Trophoblast cell (in vitro differentiated cells and primary cell): ENCODE results near the gene GOLIM4.

Experiments
- DNase-seq, 2 donors: peaks; one replicate each; pipeline ENCODE4 v3.0.0-alpha.2; 2016
- H2AFZ ChIP-seq: 2 replicates; pipeline ENCODE4 v1.6.1; 2013; ENCODE audit warnings: low read length, moderate library complexity, mild to moderate bottlenecking; ENCODE audit not compliant: insufficient read depth, poor library complexity
- H2AK5ac ChIP-seq: 2 replicates; pipeline ENCODE4 v1.6.1; 2013; ENCODE audit warnings: mild to moderate bottlenecking, low read length
- H2BK120ac ChIP-seq: 2 replicates; pipeline ENCODE4 v1.6.1; 2013; ENCODE audit warnings: low read length, mild to moderate bottlenecking, moderate library complexity; ENCODE audit not compliant: insufficient read depth, poor library complexity
- H2BK12ac ChIP-seq: 2 replicates; pipeline ENCODE4 v1.6.1; 2013; ENCODE audit warnings: mild to moderate bottlenecking, low read length, moderate library complexity
- H2BK5ac ChIP-seq: 2 replicates; pipeline ENCODE4 v1.6.1; 2013; ENCODE audit warnings: low read length, low read depth, moderate library complexity, mild to moderate bottlenecking; ENCODE audit not compliant: poor library complexity
- H3K14ac ChIP-seq: 2 replicates; pipeline ENCODE4 v1.6.1; 2013; ENCODE audit warnings: mild to moderate bottlenecking, low read length
- H3K18ac ChIP-seq: 2 replicates; pipeline ENCODE4 v1.6.1; 2013; ENCODE audit warnings: mild to moderate bottlenecking, low read length
- H3K23ac ChIP-seq: 2 replicates; pipeline ENCODE4 v1.6.1; 2013; ENCODE audit warnings: low read length
- H3K27ac ChIP-seq: 2 replicates; pipeline ENCODE4 v1.5.1; 2013; ENCODE audit warnings: low read depth, mild to moderate bottlenecking, inconsistent platforms, low read length, moderate library complexity
- H3K27me3 ChIP-seq: 2 replicates; pipeline ENCODE4 v1.6.1; 2013; ENCODE audit warnings: inconsistent platforms, mild to moderate bottlenecking, low read length, moderate library complexity; ENCODE audit not compliant: insufficient read depth
- H3K36me3 ChIP-seq, 2 experiments: 1 replicate in 1 of 2; 2 replicates in 1 of 2; pipeline ENCODE4 v1.6.1; 2013; ENCODE audit warnings: low read length in 2 of 2, mild to moderate bottlenecking in 2 of 2, moderate library complexity in 1 of 2; ENCODE audit not compliant: insufficient read depth in 2 of 2, control insufficient read depth in 1 of 2
- H3K4ac ChIP-seq: 2 replicates; pipeline ENCODE4 v1.6.1; 2013; ENCODE audit warnings: low read depth, mild to moderate bottlenecking, low read length, moderate library complexity
- H3K4me1 ChIP-seq, 2 experiments: 1 replicate in 1 of 2; 2 replicates in 1 of 2; pipeline ENCODE4 v1.6.1; 2013; ENCODE audit warnings: low read length in 2 of 2, mild to moderate bottlenecking in 2 of 2, moderate library complexity in 1 of 2; ENCODE audit not compliant: insufficient read depth in 2 of 2, control insufficient read depth in 1 of 2
- H3K4me2 ChIP-seq: 2 replicates; pipeline ENCODE4 v1.6.1; 2013; ENCODE audit warnings: inconsistent platforms, mild to moderate bottlenecking, low read length, moderate library complexity
- H3K4me3 ChIP-seq: 2 replicates; pipeline ENCODE4 v1.5.1; 2013; ENCODE audit warnings: mild to moderate bottlenecking, low read depth, low read length, inconsistent platforms
- H3K79me1 ChIP-seq: one replicate; pipeline ENCODE4 v1.6.1; 2013; ENCODE audit warnings: low read length
- H3K79me2 ChIP-seq: 2 replicates; pipeline ENCODE4 v1.6.1; 2013; ENCODE audit warnings: low read length, mild to moderate bottlenecking; ENCODE audit not compliant: control insufficient read depth, insufficient read depth, poor library complexity
- H3K9ac ChIP-seq: 2 replicates; pipeline ENCODE4 v1.6.1; 2013; ENCODE audit warnings: mild to moderate bottlenecking, low read length
- H3K9me3 ChIP-seq: 2 replicates; pipeline ENCODE4 v1.6.1; 2013; ENCODE audit warnings: low read depth, mild to moderate bottlenecking, control low read depth, inconsistent platforms, low read length; ENCODE audit not compliant: insufficient read depth
- H4K12ac ChIP-seq: 2 replicates; pipeline ENCODE4 v1.6.1; 2013; ENCODE audit warnings: low read depth, mild to moderate bottlenecking, low read length, moderate library complexity
- H4K8ac ChIP-seq: 2 replicates; pipeline ENCODE4 v1.6.1; 2013; ENCODE audit warnings: low read depth, mild to moderate bottlenecking, low read length, moderate library complexity
- H4K91ac ChIP-seq: one replicate; pipeline ENCODE4 v1.6.1; 2013; ENCODE audit warnings: low read depth, mild to moderate bottlenecking, low read length, moderate library complexity
- WGBS: extraction: QIAGEN DNeasy Blood & Tissue Kit; methylation state at CpG from one replicate; pipeline ENCODE4 v1.1.7; 2013; ENCODE audit warnings: missing lambda C conversion rate; ENCODE audit not compliant: insufficient read length, insufficient coverage; ENCODE audit errors: extremely low coverage; 5-methylcytosine and 5-hydroxymethylcytosine counted together

The GOLIM4 gene

DNA sequence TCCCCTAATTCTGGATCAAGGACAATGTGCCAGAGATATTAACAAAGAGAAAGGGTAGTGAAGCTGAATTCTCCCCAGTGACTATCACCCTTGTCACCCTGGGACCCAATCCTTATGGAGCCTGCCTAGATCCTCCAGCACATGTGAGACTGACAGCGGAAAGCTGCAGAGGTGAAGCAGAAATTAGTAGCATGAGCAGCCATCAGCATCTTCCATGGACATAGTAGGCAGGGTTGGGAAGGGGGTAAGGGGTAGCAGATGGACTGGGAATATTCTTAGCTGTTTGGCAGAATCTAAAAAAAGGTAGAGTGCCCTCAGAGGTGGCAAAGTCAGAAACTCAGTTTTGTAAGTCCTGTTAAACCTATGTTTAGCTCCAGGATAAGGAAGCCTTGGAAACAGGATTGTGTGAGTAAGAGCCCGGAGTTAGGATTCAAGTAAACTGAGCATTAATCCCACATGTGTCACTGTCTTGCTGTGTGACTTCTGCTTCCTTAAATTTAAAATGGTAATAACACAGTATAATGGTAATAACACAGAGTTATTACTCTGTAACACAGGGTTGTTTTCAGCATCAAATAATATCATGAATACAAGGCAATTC lies 14.5 kb downstream of the GOLIM4 start:
- H2BK5ac ChIP-seq: no peak overlapping the region
- H3K4ac ChIP-seq: no peak overlapping the region
- no peaks in the 10 kb centered on the region for H3K9me3 ChIP-seq
- no peaks in the 10 kb centered on the region for H3K27me3 ChIP-seq
- H2BK120ac ChIP-seq: no peak overlapping the region
- H3K4me2 ChIP-seq: no peak overlapping the region
- H2AFZ ChIP-seq: no peak overlapping the region
- DNase-seq: no peak
- no peaks in the 10 kb centered on the region for H3K79me2 ChIP-seq
- peaks cover 4% of the 10 kb centered on the region for H3K79me1 ChIP-seq
- no peak overlapping the region for H3K18ac ChIP-seq
- no peak overlapping the region for H4K8ac ChIP-seq
- no peak overlapping the region for H2AK5ac ChIP-seq
- peaks cover 6 to 17% of the 10 kb centered on the region in 2 experiments for H3K4me1 ChIP-seq
- no peak overlapping the region for H4K91ac ChIP-seq
- no CpG with 5 or more reads among the region's 2 CpGs for WGBS
- H3K14ac ChIP-seq: no peak overlapping the region
- no peak overlapping the region for H3K4me3 ChIP-seq
- H3K27ac ChIP-seq: no peak overlapping the region
- no peak overlapping the region for H3K23ac ChIP-seq
- H3K9ac ChIP-seq: no peak overlapping the region
- H4K12ac ChIP-seq: no peak overlapping the region
- no peaks in the 10 kb centered on the region for H3K36me3 ChIP-seq
- H2BK12ac ChIP-seq: no peak overlapping the region

GRCh38 chr3:168080499-168081170 lies 15.1 kb downstream of the GOLIM4 start:
- Histone ChIP-seq H3K79me1 (peaks cover 4% of the 10 kb centered on the region), H2BK5ac (no peak overlapping the region), H3K9me3 (no peaks in the 10 kb centered on the region), H2BK12ac (no peak overlapping the region), H3K27me3 (no peaks in the 10 kb centered on the region), H3K4me3 (no peak overlapping the region), H3K4ac (no peak overlapping the region), H3K14ac (no peak overlapping the region), H2AFZ (no peak overlapping the region), H3K4me1 (peaks cover 6 to 17% of the 10 kb centered on the region in 2 experiments), H3K9ac (no peak overlapping the region), H2AK5ac (no peak overlapping the region), H3K79me2 (no peaks in the 10 kb centered on the region), H3K23ac (no peak overlapping the region), H3K27ac (no peak overlapping the region), H2BK120ac (no peak overlapping the region), H4K12ac (no peak overlapping the region), H3K36me3 (no peaks in the 10 kb centered on the region), H4K91ac (no peak overlapping the region), H3K18ac (no peak overlapping the region), H3K4me2 (no peak overlapping the region), H4K8ac (no peak overlapping the region)
- no CpG with 5 or more reads among the region's 5 CpGs for WGBS
- no peak for DNase-seq

- Histone ChIP-seq H2AFZ (no peak overlapping the region), H3K18ac (no peak overlapping the region), H3K36me3 (no peaks in the 10 kb centered on the region), H3K79me2 (no peaks in the 10 kb centered on the region), H4K91ac (no peak overlapping the region), H3K9me3 (no peaks in the 10 kb centered on the region), H4K8ac (no peak overlapping the region), H2BK120ac (no peak overlapping the region), H3K9ac (no peak overlapping the region), H3K4me2 (no peak overlapping the region), H2BK5ac (no peak overlapping the region), H3K27me3 (no peaks in the 10 kb centered on the region), H4K12ac (no peak overlapping the region), H3K4me1 (peaks cover 6 to 14% of the 10 kb centered on the region in 2 experiments), H3K4ac (no peak overlapping the region), H3K4me3 (no peak overlapping the region), H2AK5ac (no peak overlapping the region), H3K27ac (no peak overlapping the region), H3K23ac (no peak overlapping the region), H3K14ac (no peak overlapping the region), H2BK12ac (no peak overlapping the region), H3K79me1 (peaks cover 4% of the 10 kb centered on the region)
- no CpG with 5 or more reads among the region's 3 CpGs for WGBS
- no peak for DNase-seq
Observed at GRCh38 chr3:168080022-168080421, 15.7 kb downstream of the GOLIM4 start.

DNA sequence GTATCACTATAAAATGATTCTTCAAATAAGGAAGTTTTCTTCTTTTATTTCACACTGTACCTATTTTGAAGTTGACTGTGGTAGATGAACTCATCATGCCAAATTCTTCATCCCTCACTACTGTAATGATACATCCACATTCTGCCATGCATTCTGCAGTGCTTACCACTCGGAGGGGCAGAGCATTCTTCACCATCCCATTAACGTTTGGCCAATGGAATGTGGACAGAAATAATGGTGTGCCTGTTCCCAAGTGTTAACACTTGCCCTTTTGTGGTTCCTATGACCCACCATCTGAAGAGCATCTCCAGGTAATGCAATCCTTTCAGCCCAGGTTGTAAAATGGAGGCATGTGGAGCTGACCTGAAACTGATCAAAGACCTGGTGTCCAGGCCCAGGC lies 18.6 kb downstream of the GOLIM4 start:
- no peak overlapping the region for H3K4me2 ChIP-seq
- peaks cover 3 to 11% of the 10 kb centered on the region in 2 experiments for H3K4me1 ChIP-seq
- no peaks in the 10 kb centered on the region for H3K9me3 ChIP-seq
- H2AK5ac ChIP-seq: no peak overlapping the region
- H4K91ac ChIP-seq: no peak overlapping the region
- H3K23ac ChIP-seq: no peak overlapping the region
- no peak overlapping the region for H3K9ac ChIP-seq
- no peaks in the 10 kb centered on the region for H3K79me2 ChIP-seq
- H3K27me3 ChIP-seq: no peaks in the 10 kb centered on the region
- no peak overlapping the region for H3K14ac ChIP-seq
- peaks cover 2% of the 10 kb centered on the region for H3K79me1 ChIP-seq
- no peak overlapping the region for H2BK120ac ChIP-seq
- H4K8ac ChIP-seq: no peak overlapping the region
- no peak overlapping the region for H3K27ac ChIP-seq
- no peak overlapping the region for H2BK12ac ChIP-seq
- H3K4ac ChIP-seq: no peak overlapping the region
- no peak overlapping the region for H3K4me3 ChIP-seq
- no peak overlapping the region for H3K18ac ChIP-seq
- no peak overlapping the region for H2AFZ ChIP-seq
- no peak overlapping the region for H2BK5ac ChIP-seq
- no CpG with 5 or more reads among the region's 2 CpGs for WGBS
- H3K36me3 ChIP-seq: no peaks in the 10 kb centered on the region
- no peak for DNase-seq
- no peak overlapping the region for H4K12ac ChIP-seq
